Skeletal muscle satellite cell (primary cell): ENCODE measurements around the gene HOXA3.

ENCODE experiments used
- H3K27me3 ChIP-seq: 2 replicates; pipeline ENCODE4 v1.7.0; 2013; ENCODE audit warnings: low read length; ENCODE audit not compliant: control insufficient read depth, insufficient read depth
- H3K36me3 ChIP-seq: 2 replicates; pipeline ENCODE4 v1.7.0; 2013; ENCODE audit warnings: mild to moderate bottlenecking, control low read depth, low read length; ENCODE audit not compliant: insufficient read depth
- H3K4me1 ChIP-seq: 2 replicates; pipeline ENCODE4 v1.7.0; 2013; ENCODE audit warnings: low read length; ENCODE audit not compliant: control insufficient read depth, insufficient read depth
- H3K4me2 ChIP-seq: 2 replicates; pipeline ENCODE4 v1.7.0; 2013; ENCODE audit warnings: mild to moderate bottlenecking, low read length
- H3K4me3 ChIP-seq: 2 replicates; pipeline ENCODE4 v1.7.0; 2013; ENCODE audit warnings: low read length
- H3K9ac ChIP-seq: 2 replicates; pipeline ENCODE4 v1.7.0; 2013; ENCODE audit warnings: mild to moderate bottlenecking, low read depth, low read length, moderate library complexity
- H3K9me3 ChIP-seq: replicated peaks from 2 replicates; pipeline ENCODE4 v1.7.0; 2013; ENCODE audit warnings: mild to moderate bottlenecking, control low read depth, low read length

HOXA3 gene

DNA sequence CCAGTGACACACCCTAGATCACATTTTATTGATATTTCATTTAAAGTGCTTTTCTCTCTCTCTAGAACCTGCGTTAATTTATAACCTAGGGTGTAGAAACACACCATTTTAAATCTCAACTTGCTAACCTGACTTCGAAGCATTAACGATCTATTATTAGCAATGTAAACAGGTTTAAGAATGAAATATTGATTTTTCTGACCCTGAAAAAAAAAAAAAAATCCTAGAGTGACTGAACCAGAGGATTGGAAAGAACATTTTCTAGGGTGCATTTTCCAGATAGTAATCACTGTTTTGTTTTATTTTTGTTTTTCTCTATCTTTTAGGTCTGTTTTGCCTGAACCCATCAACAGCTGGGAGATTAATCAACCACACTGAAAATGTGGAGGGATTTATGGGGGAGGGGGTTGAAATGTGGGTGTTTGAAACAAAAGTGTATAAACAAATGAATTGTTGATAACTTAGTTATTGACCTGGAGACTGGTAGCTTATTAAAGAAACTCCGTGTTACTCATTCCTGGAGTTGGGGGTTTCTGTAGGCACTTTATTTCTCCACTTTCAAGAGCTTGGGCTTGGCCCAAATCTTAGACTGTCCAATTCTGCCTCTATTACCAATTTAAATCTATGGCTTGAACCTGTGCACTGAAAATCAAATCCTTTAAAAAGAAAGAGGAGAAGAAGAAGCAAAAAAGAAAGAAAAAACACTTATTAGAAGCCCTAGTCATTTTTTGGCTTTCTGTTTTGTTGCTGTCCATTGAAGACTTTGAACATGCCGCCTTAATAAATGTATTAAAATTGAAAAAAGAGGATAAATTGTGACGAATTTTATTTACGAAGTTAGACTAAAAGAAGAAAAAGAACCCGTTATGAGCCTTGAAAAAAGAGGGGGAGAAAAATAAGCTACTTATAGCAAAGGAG is 52.7 kb downstream of the HOXA3 start:
- no peak overlapping the region for H3K4me3 ChIP-seq
- peaks cover 25% of the 10 kb centered on the region for H3K4me1 ChIP-seq
- no peaks in the 10 kb centered on the region for H3K9me3 ChIP-seq
- H3K27me3 ChIP-seq: no peaks in the 10 kb centered on the region
- H3K36me3 ChIP-seq: peaks cover 32% of the 10 kb centered on the region
- H3K9ac ChIP-seq: no peak overlapping the region
- no peak overlapping the region for H3K4me2 ChIP-seq

DNA sequence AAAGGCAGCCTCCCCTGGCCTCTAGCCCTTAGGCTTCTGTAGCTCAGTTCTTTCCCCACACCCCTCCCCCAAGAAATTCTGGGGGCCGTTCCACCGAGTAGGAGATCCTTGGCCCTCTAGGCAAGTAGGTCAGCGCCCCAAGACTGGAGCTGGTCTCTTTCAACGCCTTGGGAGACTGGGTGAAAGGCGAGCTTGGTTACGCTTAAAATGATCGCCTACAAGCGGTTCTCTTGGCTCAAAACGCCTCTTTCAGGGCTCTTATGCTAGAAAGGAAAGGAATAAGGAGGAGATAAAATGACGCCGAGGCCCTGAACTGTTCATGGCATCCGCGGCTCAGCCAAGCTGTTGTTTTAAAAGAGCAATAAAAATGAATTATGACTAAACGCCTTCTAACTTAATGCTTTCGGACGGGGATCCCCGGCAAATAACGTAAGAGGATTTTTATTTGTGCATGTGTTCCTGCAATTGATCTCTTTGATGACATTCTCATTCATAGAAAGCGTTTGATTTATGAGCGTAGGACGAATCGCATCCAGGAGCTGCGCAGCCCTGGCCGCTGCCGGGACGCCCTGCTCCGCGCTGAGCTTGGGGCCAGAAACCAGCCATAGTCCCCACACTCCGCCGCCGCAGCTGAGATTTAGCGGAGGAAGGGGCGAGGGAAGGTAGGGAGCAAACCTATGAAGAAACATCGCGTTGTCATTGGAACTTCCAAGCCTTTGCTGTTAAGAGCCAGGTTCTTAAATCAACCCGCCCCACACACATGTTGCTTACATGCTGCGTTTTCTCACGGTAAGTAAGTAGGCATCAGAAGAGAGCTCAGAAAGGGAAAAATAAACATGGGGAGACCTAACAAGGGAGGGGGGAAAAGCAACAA is 53.6 kb downstream of the HOXA3 start:
- Histone ChIP-seq H3K4me3 (peak overlapping the region; percentile 99), H3K4me2 (peak overlapping the region; percentile 95), H3K9ac (peak overlapping the region; percentile 99), H3K4me1 (peaks cover 31% of the 10 kb centered on the region), H3K36me3 (peaks cover 32% of the 10 kb centered on the region), H3K27me3 (no peaks in the 10 kb centered on the region), H3K9me3 (no peaks in the 10 kb centered on the region)

DNA sequence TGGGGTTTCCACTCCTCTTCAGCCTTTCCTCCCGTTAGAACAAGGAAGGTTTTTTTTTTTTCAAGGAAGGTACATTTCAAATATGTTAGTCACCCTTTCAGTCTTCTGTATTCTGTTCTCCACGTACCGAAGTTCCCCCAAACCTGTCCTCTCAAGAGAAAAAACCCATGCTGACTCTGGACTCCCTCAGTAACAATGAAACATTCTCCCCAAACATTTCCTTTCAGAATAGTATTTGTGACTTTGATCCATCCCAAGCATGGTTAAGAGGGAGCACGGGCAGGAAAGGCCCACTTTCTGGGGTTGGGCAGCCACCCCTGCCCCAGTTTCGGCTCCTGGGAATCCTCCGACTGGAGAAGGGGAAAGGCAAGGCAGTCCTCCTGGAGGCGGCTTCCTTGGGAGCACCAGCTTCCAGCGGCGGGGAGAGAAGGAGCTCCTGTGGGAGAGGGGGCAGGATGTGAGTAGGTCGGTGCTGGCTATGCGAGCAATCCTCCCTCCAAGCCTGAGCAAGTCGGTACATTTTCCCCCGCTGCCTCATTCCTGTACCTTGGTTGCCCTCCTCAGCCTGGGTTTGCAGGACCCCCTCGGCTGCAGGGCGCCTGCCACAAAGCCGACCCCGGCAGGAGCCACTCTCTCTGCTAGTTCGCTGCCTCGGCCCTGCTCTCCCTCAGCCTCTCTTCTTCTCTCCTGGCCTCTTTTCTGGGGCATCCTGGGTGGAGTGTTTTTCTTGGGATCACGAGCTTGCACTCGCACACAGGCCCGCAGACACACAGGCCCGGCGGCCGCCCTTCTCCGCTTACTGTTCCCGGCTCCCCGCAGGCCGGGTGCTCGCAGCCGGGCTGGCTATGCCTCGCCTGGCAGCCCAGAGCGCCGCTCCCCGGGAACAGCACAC is 54.5 kb downstream of the HOXA3 start:
- H3K36me3 ChIP-seq: peaks cover 32% of the 10 kb centered on the region
- peak overlapping the region; percentile 99 for H3K4me3 ChIP-seq
- H3K4me2 ChIP-seq: peak overlapping the region; percentile 95
- H3K9ac ChIP-seq: peak overlapping the region; percentile 99
- peaks cover 31% of the 10 kb centered on the region for H3K4me1 ChIP-seq
- H3K9me3 ChIP-seq: no peaks in the 10 kb centered on the region
- H3K27me3 ChIP-seq: no peaks in the 10 kb centered on the region

DNA sequence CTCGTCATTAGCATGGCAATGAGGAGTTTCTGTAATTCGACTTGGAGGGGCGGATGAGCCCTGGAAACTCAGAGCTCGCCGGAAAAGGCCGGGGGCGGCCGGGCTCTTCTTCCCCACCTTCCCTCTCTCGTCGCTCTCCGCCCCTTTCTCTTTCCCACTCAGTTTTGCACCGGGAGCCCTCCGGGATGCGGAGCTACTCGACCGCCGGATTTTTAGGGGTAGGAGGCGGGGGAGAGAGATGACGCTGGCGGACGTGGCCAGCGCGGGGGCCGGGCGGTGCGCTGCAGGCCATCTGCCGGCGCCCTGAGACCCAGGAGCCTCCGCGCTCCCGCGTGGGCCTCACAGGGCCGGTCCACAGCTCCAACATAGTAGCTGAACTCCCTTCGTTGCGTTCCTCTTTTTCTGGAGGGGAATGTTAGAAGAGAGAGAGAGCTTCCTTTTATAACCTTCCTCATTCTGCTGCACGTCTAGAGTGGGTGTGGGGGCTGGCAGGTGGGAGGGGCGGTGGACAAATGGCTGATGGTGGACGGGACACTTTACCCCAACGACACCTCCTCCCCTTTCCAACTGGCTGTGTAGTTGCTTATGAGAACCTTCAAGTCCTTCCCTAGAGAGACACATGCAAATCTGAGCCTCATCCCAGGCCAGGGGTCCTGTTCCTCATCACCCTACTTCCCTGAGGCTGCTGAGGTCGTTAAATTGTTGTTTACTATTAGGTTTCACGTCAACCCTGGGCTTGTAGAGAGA is 55.4 kb downstream of the HOXA3 start:
- H3K4me3 ChIP-seq: peak overlapping the region; percentile 99
- no peaks in the 10 kb centered on the region for H3K27me3 ChIP-seq

DNA sequence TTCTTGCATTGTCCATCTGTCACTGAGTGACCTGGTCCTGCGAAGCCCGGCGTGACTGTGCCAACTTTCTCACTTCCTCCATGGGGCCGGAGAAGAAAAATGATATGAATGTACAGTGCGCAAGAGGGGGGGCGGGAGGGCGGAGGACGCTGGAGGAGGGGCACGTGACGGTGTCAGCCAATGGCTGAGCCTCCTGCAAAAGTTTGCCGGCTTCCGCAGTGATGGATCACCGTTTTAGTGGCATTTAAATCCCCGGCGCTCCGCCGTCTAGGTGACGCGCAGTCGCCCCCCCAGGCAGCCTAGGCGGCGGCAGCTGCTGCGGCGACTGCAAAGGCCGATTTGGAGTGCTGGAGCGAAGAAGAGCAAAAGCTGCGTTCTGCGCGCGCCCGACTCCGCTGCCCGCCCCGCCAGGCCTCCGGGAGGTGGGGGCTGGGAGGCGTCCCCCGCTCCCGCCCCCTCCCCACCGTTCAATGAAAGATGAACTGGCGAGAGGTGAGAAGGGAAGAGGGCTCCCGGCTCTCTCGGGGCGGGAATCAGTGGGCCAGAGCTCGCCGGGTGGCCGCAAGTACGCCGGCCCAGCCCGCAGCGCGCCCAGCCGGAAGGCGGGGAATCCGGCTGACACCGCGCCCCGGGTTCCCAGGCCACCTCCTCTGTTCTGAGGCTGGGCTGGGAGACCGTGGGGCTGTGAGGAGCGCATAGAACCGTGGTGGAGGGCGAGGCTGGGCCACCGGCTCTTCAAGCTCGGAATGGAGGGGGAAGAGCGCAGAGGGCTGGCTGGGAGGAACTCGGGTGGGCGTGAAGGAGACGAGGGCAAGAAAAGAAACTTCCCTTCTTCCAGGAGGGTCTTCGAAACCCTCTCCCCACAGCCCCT is 56.3 kb downstream of the HOXA3 start, which contains the start of gene HOXA1:
Gene HOXA1 (minus strand): TSS at position 104 of the 871 bp plus-strand sequence. CDS start 88 bp downstream, at position 16.
- peaks cover 25% of the 10 kb centered on the region for H3K36me3 ChIP-seq

More for the DNA sequence above, 55.4 kb downstream of the HOXA3 start:
- Histone ChIP-seq H3K9me3 (no peaks in the 10 kb centered on the region), H3K36me3 (peaks cover 32% of the 10 kb centered on the region), H3K4me2 (peak overlapping the region; percentile 95), H3K4me1 (peaks cover 31% of the 10 kb centered on the region), H3K9ac (peak overlapping the region; percentile 99)

DNA sequence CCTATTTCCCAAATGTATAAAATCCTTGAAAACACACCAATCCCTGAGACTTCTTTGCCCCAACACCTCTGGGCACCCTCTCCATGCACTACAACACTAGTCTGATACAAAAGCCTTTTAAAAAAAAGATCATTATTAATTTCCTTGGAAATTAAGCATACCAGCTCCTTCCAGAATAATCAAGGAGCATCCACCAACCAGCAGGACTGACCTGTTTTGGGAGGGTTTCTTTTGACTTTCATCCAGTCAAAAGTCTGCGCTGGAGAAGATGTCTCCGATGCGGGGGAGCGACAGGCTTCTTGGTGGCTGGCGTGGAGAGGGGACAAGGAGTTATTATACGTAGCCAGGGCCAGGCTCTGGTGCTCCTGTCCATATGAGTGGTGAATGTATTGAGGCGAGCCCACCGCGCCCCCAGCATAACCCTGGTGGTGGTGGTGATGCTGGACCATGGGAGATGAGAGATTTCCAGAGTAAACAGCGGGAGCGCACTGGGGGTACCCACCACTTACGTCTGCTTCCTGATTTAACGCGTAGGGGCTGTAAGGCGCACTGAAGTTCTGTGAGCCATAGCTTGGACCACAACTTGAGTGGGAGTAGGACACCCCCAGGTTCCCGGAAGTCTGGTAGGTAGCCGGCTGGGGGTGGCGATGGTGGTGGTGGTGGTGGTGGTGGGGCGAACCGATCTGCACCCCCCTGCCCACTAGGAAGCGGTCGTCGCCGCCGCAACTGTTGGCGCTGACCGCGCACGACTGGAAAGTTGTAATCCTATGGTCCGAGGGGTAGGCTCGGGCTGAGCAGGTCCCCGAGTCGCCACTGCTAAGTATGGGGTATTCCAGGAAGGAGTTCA is 57.1 kb downstream of the HOXA3 start:
- H3K36me3 ChIP-seq: peaks cover 16% of the 10 kb centered on the region
- H3K4me2 ChIP-seq: peak overlapping the region; percentile 95
- H3K9ac ChIP-seq: peak overlapping the region; percentile 71
- H3K9me3 ChIP-seq: no peaks in the 10 kb centered on the region
- H3K27me3 ChIP-seq: no peaks in the 10 kb centered on the region
- H3K4me3 ChIP-seq: peak overlapping the region; percentile 99
- H3K4me1 ChIP-seq: peaks cover 31% of the 10 kb centered on the region

More for the DNA sequence above, 56.3 kb downstream of the HOXA3 start, which contains the start of gene HOXA1:
- H3K4me1 ChIP-seq: peaks cover 31% of the 10 kb centered on the region
- peak within 1 kb of the TSS; percentile 99 for H3K4me3 ChIP-seq
- no peaks in the 10 kb centered on the region for H3K27me3 ChIP-seq
- no peaks in the 10 kb centered on the region for H3K9me3 ChIP-seq
- H3K9ac ChIP-seq: peak within 1 kb of the TSS; percentile 99
- peak within 1 kb of the TSS; percentile 95 for H3K4me2 ChIP-seq

DNA sequence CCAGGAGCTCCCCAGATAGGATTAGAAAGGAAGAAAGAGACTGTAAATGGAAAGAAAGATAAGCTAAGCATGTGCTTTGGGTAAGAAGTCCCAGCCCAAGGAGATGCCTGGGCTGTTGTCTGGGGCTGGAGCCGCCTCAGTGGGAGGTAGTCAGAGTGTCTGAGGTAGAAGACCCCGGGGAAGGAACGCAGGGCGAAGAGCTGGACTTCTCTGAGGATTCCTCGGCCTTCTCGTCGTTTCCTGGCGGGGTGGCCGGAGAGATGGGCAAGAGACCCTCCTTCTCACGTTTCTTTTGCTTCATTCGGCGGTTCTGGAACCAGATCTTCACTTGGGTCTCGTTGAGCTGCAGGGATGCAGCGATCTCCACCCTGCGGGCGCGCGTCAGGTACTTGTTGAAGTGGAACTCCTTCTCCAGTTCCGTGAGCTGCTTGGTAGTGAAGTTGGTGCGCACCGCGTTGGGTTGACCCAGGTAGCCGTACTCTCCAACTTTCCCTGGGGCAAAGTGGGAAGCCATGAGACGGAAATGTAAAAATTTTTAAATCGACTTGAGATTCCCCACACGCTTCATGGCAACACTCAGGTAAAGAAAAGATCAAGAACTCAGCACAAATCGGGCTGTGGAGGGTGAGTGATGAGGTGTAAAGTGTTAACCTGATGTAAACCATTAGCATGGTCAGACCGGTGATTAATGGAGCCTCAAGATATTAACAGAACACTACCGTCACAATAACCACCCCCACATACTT is 57.9 kb downstream of the HOXA3 start:
- Histone ChIP-seq H3K9me3 (no peaks in the 10 kb centered on the region), H3K4me3 (peak overlapping the region; percentile 99), H3K9ac (no peak overlapping the region), H3K4me1 (peaks cover 31% of the 10 kb centered on the region), H3K36me3 (peaks cover 10% of the 10 kb centered on the region), H3K27me3 (no peaks in the 10 kb centered on the region), H3K4me2 (peak overlapping the region; percentile 95)

DNA sequence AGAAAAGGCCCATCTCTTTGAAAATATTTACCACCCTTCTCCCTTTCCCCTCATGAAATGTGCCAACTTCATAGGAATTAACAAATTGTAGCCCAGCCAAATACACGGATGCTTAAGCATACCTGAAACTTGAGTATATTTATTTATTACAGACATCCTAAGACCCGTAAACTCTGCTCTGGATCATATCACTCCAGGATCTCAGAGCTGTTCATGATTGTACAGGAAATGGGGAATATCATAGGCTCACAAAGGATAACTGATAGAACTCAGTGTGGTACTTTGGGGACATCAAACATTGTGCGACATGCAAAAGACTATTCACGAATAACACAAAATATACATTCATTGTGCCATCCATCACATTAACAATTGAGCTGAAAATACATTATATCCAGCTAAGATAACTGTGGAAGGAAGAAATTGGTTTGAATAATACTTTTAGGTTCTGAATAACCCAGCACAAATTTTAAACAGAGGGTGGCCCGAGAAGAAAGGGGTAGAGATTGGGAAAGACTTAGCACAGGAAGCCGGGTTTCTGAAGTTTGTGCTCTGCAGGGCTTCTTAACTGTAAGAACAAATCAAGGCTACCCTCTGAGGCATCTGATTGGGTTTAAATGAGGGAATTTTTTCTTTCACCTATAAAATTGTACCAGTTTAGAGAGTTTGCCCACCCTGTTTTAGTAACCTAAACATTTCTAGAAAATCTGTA is 59.0 kb downstream of the HOXA3 start:
- Histone ChIP-seq H3K36me3 (no peaks in the 10 kb centered on the region), H3K4me3 (no peak overlapping the region), H3K4me1 (peaks cover 29% of the 10 kb centered on the region), H3K27me3 (no peaks in the 10 kb centered on the region), H3K4me2 (no peak overlapping the region), H3K9me3 (no peaks in the 10 kb centered on the region), H3K9ac (no peak overlapping the region)
